Heart right ventricle (tissue), 16 donors: ENCODE measurements around the gene PC. TPM values are rescaled to one million over a fixed set of nuclear protein-coding genes. Genes with fewer than 3 reads are reported as not detected.

Experiments used
- ATAC-seq, 8 donors: fragments of 200-7000 bp; cut with Tn5 transposase; one replicate each; pipeline ENCODE4 v1.9.1; 2020; ENCODE audit warnings: mild to moderate bottlenecking in 8 of 8, moderate library complexity in 8 of 8, moderate number of reproducible peaks in 1 of 8
- DNase-seq, 2 donors: peaks; one replicate each; pipeline ENCODE4 v3.0.0-alpha.2; 2020
- H3K27ac ChIP-seq, 10 donors: fragments of 200-600 bp; sonication (generic) in 2 of 10; one replicate each; pipeline versions ENCODE4 v1.5.0 to v1.8.0; 2020 to 2022; ENCODE audit warnings: mild to moderate bottlenecking in 3 of 10
- H3K27me3 ChIP-seq, 7 donors: fragments of 200-600 bp; one replicate each; pipeline ENCODE4 v1.8.0; 2021 to 2022; ENCODE audit warnings: mild to moderate bottlenecking in 2 of 7
- H3K36me3 ChIP-seq, 9 donors: fragments of 200-600 bp; sonication (generic) in 1 of 9; one replicate each; pipeline versions ENCODE4 v1.5.0 to v1.8.0; 2020 to 2022; ENCODE audit warnings: mild to moderate bottlenecking in 2 of 9
- H3K4me1 ChIP-seq, 9 donors: fragments of 200-600 bp; sonication (generic) in 1 of 9; one replicate each; pipeline versions ENCODE4 v1.5.0 to v1.8.0; 2020 to 2022; ENCODE audit warnings: mild to moderate bottlenecking in 4 of 9
- H3K4me3 ChIP-seq, 10 donors: fragments of 200-600 bp; sonication (generic) in 2 of 10; one replicate each; pipeline versions ENCODE4 v1.5.0 to v1.8.0; 2020 to 2022; ENCODE audit warnings: mild to moderate bottlenecking in 7 of 10, moderate library complexity in 2 of 10
- H3K9me3 ChIP-seq, 11 donors: fragments of 200-600 bp in 10 of 11; sonication (generic) in 2 of 11; one replicate each; pipeline versions ENCODE4 v1.5.0 to v1.8.0; 2013 to 2022; ENCODE audit warnings: mild to moderate bottlenecking in 2 of 11, control low read depth in 1 of 11, moderate library complexity in 1 of 11
- CTCF ChIP-seq, 9 donors: fragments of 200-600 bp; sonication (generic) in 2 of 9; IDR thresholded peaks; one replicate each; pipeline versions ENCODE4 v1.5.0 to v1.8.0; 2021 to 2022; ENCODE audit warnings: antibody characterized with exemption in 9 of 9, mild to moderate bottlenecking in 5 of 9, moderate library complexity in 1 of 9
- WGBS, 2 donors: extraction: QIAGEN DNeasy Blood & Tissue Kit; methylation state at CpG; one replicate each; pipeline ENCODE4 v1.1.7; 2013; ENCODE audit warnings: inconsistent platforms in 1 of 2; 5-methylcytosine and 5-hydroxymethylcytosine counted together
- intact Hi-C, 10 donors: fragments of 100-400 bp; cut with DNase I; formaldehyde crosslinking; loops; one replicate each; pipeline versions ENCODE4 v1.11.1 to v1.14.2; 2022
- polyA plus RNA-seq, 2 donors: library from polyadenylated mRNA; stranded (reverse); fragments of 200-250 nt; gene quantifications; one replicate each; pipeline ENCODE4 v1.2.3, GENCODE V29; 2013
- total RNA-seq, 10 donors: library from RNA; stranded (reverse); fragmentation: NEBNext Ultra II Directional in 3 of 10; extraction: Animal tissue kit (Norgen Biotek cat#: 25700) in 3 of 10; gene quantifications; one replicate each; pipeline versions ENCODE4 v1.2.1 to v1.2.4, GENCODE V29; 2021 to 2023
- donor health status: Arrhythmogenic right ventricular cardiomyopathy.
- donor health status: ischemic (EF 13 %, LVEDD 7.1; RV severe dilation, severe dysfunction).
- donor health status: healthy with polysubstance abuse.
- donor health status: DM: no; HTN: yes; CAD: no.
- donor health status: DM: no; HTN: no; CAD: no.
- donor health status: ischemic (EF 25% LVEDD 6.9; RV normal size, moderate dysfunction).
- donor health status: ischemic (EF 25% LVEDD 5.7; RV mildly dilated, moderate dysfunction).
- donor health status: healthy.
- donor health status: DM: yes; HTN: yes; CAD: no.
- donor health status: Ischemic cardiomyopathy.
- donor health status: ischemic (EF 35%, LVEDD 5.7; RV mildly dilated, moderate dysfunction).
- donor health status: nonischemic (EF 11% LVEDD 7.7; RV severe dilation, severe dysfunction).
- donor health status: DM: yes; HTN: yes; CAD: no.
- donor health status: PGD.
- donor health status: ischemic (EF 29% LVEDD 5.4; RV normal size, mild dysfunction).
- donor health status: nonischemic (EF 23%, LVEDD 6.1; RV moderate dilation, normal function).

The PC gene
- total and polyA plus RNA-seq, 12 donors: 6.8 to 26.0 (median 11.2) TPM

- intact Hi-C loops: loop anchor here in 2 of 10 donors (2.0 to 5.0 kb wide), 2 partner anchors 188 to 191 kb away; no protein-coding TSS in a partner anchor
- ATAC-seq (peak in 5 of 8 donors; percentile 33 to 55 (median 49)), DNase-seq (peak in 1 of 2 donors; percentile 65)
- Histone ChIP-seq H3K27me3 (no peaks in the 10 kb centered on the region), H3K4me3 (no peak overlapping the region), H3K4me1 (peaks cover 0 to 15% (median 8%) of the 10 kb centered on the region in 9 donors), H3K27ac (no peak overlapping the region), H3K36me3 (no peaks in the 10 kb centered on the region), H3K9me3 (no peaks in the 10 kb centered on the region)
- WGBS, 2 donors: 54 to 56% methylated on average over 29 of the region's 29 CpGs
- TF ChIP-seq CTCF (IDR thresholded peaks at IDR 0.05): peak in 8 of 9 donors; percentile 35 to 67 (median 56)
Measured at GRCh38 chr11:66883016-66883965, 74.9 kb downstream of the PC start.

- Histone ChIP-seq H3K27ac (no peak overlapping the region), H3K9me3 (no peaks in the 10 kb centered on the region), H3K36me3 (no peaks in the 10 kb centered on the region), H3K4me3 (no peak overlapping the region), H3K27me3 (no peaks in the 10 kb centered on the region), H3K4me1 (peaks cover 0 to 15% (median 8%) of the 10 kb centered on the region in 9 donors)
- TF ChIP-seq CTCF (IDR thresholded peaks at IDR 0.05): no peak
- DNase-seq: no peak
- intact Hi-C loops: loop anchor here in 2 of 10 donors (2.0 to 5.0 kb wide), 2 partner anchors 188 to 190 kb away; no protein-coding TSS in a partner anchor
- ATAC-seq: no peak
- 66 to 71% methylated on average over 13 to 14 of the region's 14 CpGs for WGBS, 2 donors
Measured at GRCh38 chr11:66882561-66883015, 75.6 kb downstream of the PC start.

GRCh38 chr11:66881927-66882452 lies 76.2 kb downstream of the PC start:
- Histone ChIP-seq H3K9me3 (no peaks in the 10 kb centered on the region), H3K36me3 (no peaks in the 10 kb centered on the region), H3K4me3 (no peak overlapping the region), H3K27me3 (no peaks in the 10 kb centered on the region), H3K4me1 (peaks cover 0 to 14% (median 4%) of the 10 kb centered on the region in 9 donors), H3K27ac (no peak overlapping the region)
- DNase-seq (no peak), ATAC-seq (no peak)
- no peak for TF ChIP-seq CTCF (IDR thresholded peaks at IDR 0.05)
- WGBS, 2 donors: 85 to 88% methylated on average over 9 of the region's 9 CpGs
- intact Hi-C loops: loop anchor here in 2 of 10 donors (2.0 to 5.0 kb wide), 2 partner anchors 187 to 190 kb away; no protein-coding TSS in a partner anchor

GRCh38 chr11:66881451-66881835 lies 76.7 kb downstream of the PC start:
- Histone ChIP-seq H3K4me1 (peaks cover 0 to 8% (median 0%) of the 10 kb centered on the region in 9 donors), H3K27ac (no peak overlapping the region), H3K36me3 (no peaks in the 10 kb centered on the region), H3K9me3 (no peaks in the 10 kb centered on the region), H3K27me3 (no peaks in the 10 kb centered on the region), H3K4me3 (no peak overlapping the region)
- DNase-seq (no peak), ATAC-seq (peak in 1 of 8 donors; percentile 10)
- intact Hi-C loops: loop anchor here in 1 of 10 donors (5.0 kb wide), 1 partner anchor 189 kb away; no protein-coding TSS in a partner anchor
- 94 to 96% methylated on average over 10 of the region's 10 CpGs for WGBS, 2 donors
- TF ChIP-seq CTCF (IDR thresholded peaks at IDR 0.05): no peak
